ENCODE measurements around the gene PRMT5. TPM values are rescaled to one million over a fixed set of nuclear protein-coding genes. Genes with fewer than 3 reads are reported as not detected.
A peak's percentile ranks its signal among the peaks of the same experiment; 100 is the strongest.

The PRMT5 gene
- total and polyA plus RNA-seq, 5 donors from 2014 or later, result 19.3 to 43.3 (median 37.9) TPM

DNA sequence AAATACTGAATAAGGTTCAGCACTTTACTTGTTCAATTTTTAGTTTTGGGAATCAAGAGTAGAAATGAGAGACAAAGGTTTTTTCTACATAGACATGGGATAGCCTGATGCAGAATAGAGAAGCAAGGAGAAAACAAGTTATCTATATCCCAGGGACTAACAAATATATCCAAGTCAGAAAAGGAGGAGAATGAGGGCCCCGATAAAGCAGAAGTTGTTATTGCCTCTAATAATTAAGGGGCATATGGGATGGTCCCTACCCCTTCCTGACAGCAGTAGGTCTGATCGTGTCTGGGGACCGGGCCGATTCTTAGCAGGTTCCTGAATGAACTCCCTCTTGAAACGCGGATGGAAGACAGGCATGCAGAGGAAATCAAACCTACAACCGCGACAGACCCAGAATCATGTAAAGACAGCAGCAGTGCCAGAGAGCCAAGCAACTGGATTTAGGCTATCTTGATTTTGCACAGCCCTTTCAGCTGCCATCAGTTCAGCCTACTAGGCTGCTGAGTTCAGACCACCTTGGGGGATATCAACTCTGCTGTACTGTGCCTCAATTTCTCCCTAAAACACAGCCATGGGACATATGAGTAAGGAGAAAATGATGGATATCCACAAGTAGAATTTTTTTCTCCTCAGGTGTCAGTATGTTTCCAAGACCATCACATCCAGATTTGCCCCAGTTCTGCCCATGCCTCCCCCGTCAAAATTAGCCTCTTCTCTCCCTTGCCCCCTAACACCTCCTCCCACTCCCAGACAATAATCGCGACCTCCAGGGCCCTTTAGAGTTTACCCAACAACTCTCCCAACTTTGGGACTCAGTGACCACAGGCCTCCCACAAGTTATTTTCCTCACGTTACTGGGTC lies 706 bp downstream of the PRMT5 start:
- ATAC-seq (ENCODE audit: low read depth in 2 of 2) (no peak), DNase-seq (peak in 1 of 3 donors; percentile 23)
- Mint-ChIP-seq H3K4me3 (no peak overlapping the region), H3K36me3 (peaks cover 23% of the 10 kb centered on the region), H3K4me1 (peaks cover 0 to 25% (median 18%) of the 10 kb centered on the region in 4 donors), H3K27ac (no peak overlapping the region), H3K27me3 (no peaks in the 10 kb centered on the region), H3K9me3 (no peaks in the 10 kb centered on the region)
- Histone ChIP-seq H3K4me1 (ENCODE audit: control insufficient read depth, insufficient read depth, low read length, poor library complexity, severe bottlenecking) (peaks cover 19% of the 10 kb centered on the region), H3K9me3 (ENCODE audit: control insufficient read depth in 2 of 2, low read length in 2 of 2) (no peaks in the 10 kb centered on the region), H3K27ac (ENCODE audit: insufficient read depth, low read length, poor library complexity, severe bottlenecking) (peak overlapping the region; percentile 90), H3K4me3 (ENCODE audit: low read depth, low read length) (peak overlapping the region; percentile 95), H3K27me3 (ENCODE audit: control insufficient read depth, insufficient read depth, low read length) (no peaks in the 10 kb centered on the region), H3K36me3 (ENCODE audit: control insufficient read depth, insufficient read depth, low read length) (peaks cover 12% of the 10 kb centered on the region)

DNA sequence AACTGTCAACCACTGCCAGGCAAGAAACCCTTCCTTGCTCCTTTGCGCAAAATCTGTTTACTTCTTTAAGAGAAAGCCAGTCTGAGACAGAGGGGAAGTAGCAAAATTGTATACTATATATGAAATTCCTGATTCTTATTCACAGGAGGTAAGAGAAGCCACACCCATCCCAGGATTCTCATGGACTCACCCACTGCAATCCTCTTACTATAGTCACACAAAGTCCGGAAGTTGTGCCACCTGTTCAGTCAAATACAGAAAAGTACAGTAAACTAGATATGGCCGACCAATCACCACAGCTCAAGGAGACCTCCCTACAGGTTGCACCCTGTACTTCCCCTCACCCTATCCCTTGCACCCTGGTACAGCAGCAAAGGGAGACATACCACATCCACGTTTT lies 2.9 kb downstream of the PRMT5 start:
- Histone ChIP-seq H3K4me3 (ENCODE audit: low read depth, low read length) (no peak overlapping the region), H3K36me3 (ENCODE audit: control insufficient read depth, insufficient read depth, low read length) (peaks cover 16% of the 10 kb centered on the region), H3K27ac (ENCODE audit: insufficient read depth, low read length, poor library complexity, severe bottlenecking) (no peak overlapping the region), H3K4me1 (ENCODE audit: control insufficient read depth, insufficient read depth, low read length, poor library complexity, severe bottlenecking) (peaks cover 19% of the 10 kb centered on the region), H3K9me3 (ENCODE audit: control insufficient read depth in 2 of 2, low read length in 2 of 2) (no peaks in the 10 kb centered on the region), H3K27me3 (ENCODE audit: control insufficient read depth, insufficient read depth, low read length) (no peaks in the 10 kb centered on the region)
- Mint-ChIP-seq H3K4me1 (peaks cover 0 to 16% (median 13%) of the 10 kb centered on the region in 4 donors), H3K36me3 (peaks cover 35% of the 10 kb centered on the region), H3K27me3 (no peaks in the 10 kb centered on the region), H3K27ac (peak overlapping the region in 1 of 3 donors; percentile 5), H3K9me3 (no peaks in the 10 kb centered on the region), H3K4me3 (peak overlapping the region in 3 of 4 donors; percentile 39 to 61 (median 41))
- no peak for ATAC-seq (ENCODE audit: low read depth in 2 of 2)
- no peak for DNase-seq

DNA sequence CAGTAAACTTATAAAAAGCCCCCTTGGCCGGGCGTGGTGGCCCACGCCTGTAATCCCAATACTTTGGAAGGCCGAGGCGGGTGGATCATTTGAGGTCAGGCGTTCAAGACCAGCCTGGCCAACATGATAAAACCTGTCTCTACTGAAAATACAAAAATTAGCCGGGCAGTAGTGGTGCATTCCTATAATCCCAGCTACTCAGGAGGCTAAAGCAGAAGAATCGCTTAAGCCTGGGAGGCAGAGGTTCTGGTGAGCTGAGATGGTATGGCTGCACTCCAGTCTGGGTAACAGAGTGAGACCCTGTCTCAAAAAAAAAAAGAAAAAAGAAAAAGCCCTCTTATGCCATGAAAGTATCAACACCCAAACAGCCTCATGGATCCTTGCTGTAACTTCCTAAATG lies 3.7 kb downstream of the PRMT5 start:
- peaks cover 0 to 16% (median 13%) of the 10 kb centered on the region in 4 donors for H3K4me1 Mint-ChIP-seq
- ATAC-seq (ENCODE audit: low read depth in 2 of 2) (no peak), DNase-seq (no peak)
- no peaks in the 10 kb centered on the region for H3K27me3 Mint-ChIP-seq
- Histone ChIP-seq H3K4me3 (ENCODE audit: low read depth, low read length) (no peak overlapping the region), H3K27me3 (ENCODE audit: control insufficient read depth, insufficient read depth, low read length) (no peaks in the 10 kb centered on the region), H3K9me3 (ENCODE audit: control insufficient read depth in 2 of 2, low read length in 2 of 2) (no peaks in the 10 kb centered on the region), H3K27ac (ENCODE audit: insufficient read depth, low read length, poor library complexity, severe bottlenecking) (no peak overlapping the region), H3K4me1 (ENCODE audit: control insufficient read depth, insufficient read depth, low read length, poor library complexity, severe bottlenecking) (peaks cover 19% of the 10 kb centered on the region), H3K36me3 (ENCODE audit: control insufficient read depth, insufficient read depth, low read length) (peaks cover 16% of the 10 kb centered on the region)
- no peak overlapping the region for H3K4me3 Mint-ChIP-seq
- H3K36me3 Mint-ChIP-seq, result peaks cover 39% of the 10 kb centered on the region
- H3K9me3 Mint-ChIP-seq, result no peaks in the 10 kb centered on the region
- H3K27ac Mint-ChIP-seq, result no peak overlapping the region

DNA sequence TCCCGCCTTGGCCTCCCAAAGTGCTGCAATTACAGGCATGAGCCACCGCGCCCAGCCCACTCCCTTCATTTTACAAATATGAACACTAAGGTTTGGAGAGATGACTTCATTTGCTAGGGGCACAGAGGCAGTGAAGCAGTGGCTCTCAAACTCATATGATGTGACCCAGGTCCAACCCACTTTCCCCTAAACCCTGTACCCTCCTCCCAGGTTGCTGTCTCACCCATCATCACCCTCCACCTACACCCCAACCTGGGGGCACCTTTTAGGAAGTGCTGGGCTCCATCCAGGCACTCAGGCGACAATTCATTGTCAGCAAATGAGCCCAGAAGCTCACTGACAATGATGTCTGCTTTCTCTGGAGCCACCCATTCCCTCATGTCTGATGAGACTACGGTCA lies 5.4 kb downstream of the PRMT5 start:
- Mint-ChIP-seq H3K27ac (no peak overlapping the region), H3K36me3 (peaks cover 39% of the 10 kb centered on the region), H3K4me1 (peaks cover 5 to 29% (median 20%) of the 10 kb centered on the region in 4 donors), H3K4me3 (peak overlapping the region in 1 of 4 donors; percentile 7), H3K27me3 (peaks cover 4% of the 10 kb centered on the region), H3K9me3 (no peaks in the 10 kb centered on the region)
- H3K27me3 ChIP-seq (ENCODE audit: control insufficient read depth, insufficient read depth, low read length), result no peaks in the 10 kb centered on the region
- H3K4me1 ChIP-seq (ENCODE audit: control insufficient read depth, insufficient read depth, low read length, poor library complexity, severe bottlenecking), result peaks cover 15% of the 10 kb centered on the region
- H3K36me3 ChIP-seq (ENCODE audit: control insufficient read depth, insufficient read depth, low read length), result peaks cover 16% of the 10 kb centered on the region
- no peaks in the 10 kb centered on the region for H3K9me3 ChIP-seq (ENCODE audit: control insufficient read depth in 2 of 2, low read length in 2 of 2)
- ATAC-seq (ENCODE audit: low read depth in 2 of 2) (no peak), DNase-seq (no peak)
- H3K27ac ChIP-seq (ENCODE audit: insufficient read depth, low read length, poor library complexity, severe bottlenecking), result no peak overlapping the region
- no peak overlapping the region for H3K4me3 ChIP-seq (ENCODE audit: low read depth, low read length)

DNA sequence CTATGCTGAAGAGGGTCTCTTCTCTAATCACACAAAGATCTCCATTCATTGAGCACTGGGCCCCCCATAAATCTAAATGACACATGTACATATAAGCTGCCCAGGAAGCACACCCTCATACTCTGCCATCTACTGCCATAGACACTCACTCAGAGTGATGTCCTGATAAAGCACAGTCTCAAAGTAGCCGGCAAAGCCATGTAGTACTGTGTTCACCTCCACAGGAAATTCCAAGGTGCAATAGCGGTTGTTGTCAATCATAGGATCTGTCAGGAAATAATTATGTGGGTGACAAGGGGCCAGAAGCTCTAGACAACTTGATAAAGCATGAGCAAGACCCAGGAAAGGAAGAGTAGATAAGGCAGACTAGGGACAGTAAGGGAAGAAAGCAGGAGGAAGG lies 6.9 kb downstream of the PRMT5 start:
- no peak overlapping the region for H3K27ac ChIP-seq (ENCODE audit: insufficient read depth, low read length, poor library complexity, severe bottlenecking)
- ATAC-seq (ENCODE audit: low read depth in 2 of 2) (no peak), DNase-seq (no peak)
- H3K36me3 Mint-ChIP-seq, result peaks cover 46% of the 10 kb centered on the region
- H3K9me3 Mint-ChIP-seq, result no peaks in the 10 kb centered on the region
- peaks cover 20% of the 10 kb centered on the region for H3K4me1 ChIP-seq (ENCODE audit: control insufficient read depth, insufficient read depth, low read length, poor library complexity, severe bottlenecking)
- H3K4me3 Mint-ChIP-seq, result peak overlapping the region in 2 of 4 donors; percentile 62 to 68
- H3K9me3 ChIP-seq (ENCODE audit: control insufficient read depth in 2 of 2, low read length in 2 of 2), result no peaks in the 10 kb centered on the region
- H3K27me3 Mint-ChIP-seq, result peaks cover 7% of the 10 kb centered on the region
- H3K27ac Mint-ChIP-seq, result no peak overlapping the region
- H3K27me3 ChIP-seq (ENCODE audit: control insufficient read depth, insufficient read depth, low read length), result no peaks in the 10 kb centered on the region
- H3K4me1 Mint-ChIP-seq, result peaks cover 9 to 39% (median 21%) of the 10 kb centered on the region in 4 donors
- peaks cover 16% of the 10 kb centered on the region for H3K36me3 ChIP-seq (ENCODE audit: control insufficient read depth, insufficient read depth, low read length)
- H3K4me3 ChIP-seq (ENCODE audit: low read depth, low read length), result no peak overlapping the region

DNA sequence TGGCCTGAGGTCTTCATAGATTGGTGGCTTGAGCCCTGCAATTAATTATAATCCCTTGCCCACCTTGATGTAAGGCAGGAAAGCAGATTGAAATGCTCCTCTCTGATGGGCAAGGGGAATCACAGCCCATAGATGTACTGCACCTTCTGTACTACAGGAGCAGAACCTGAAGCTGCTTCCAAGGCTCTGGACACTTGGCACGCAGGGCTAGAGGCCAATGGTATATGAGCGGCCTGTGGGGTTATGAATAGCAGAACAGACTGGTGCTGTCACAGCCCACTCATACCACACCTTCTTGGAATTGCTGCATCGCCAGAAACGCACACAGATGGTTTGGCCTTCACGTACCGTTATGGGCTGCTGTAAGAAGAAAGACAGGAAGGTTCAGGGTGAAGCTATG lies 8.5 kb downstream of the PRMT5 start:
- Mint-ChIP-seq H3K4me3 (peak overlapping the region in 2 of 4 donors; percentile 11 to 88), H3K27ac (peak overlapping the region in 1 of 3 donors; percentile 100), H3K9me3 (no peaks in the 10 kb centered on the region), H3K36me3 (peaks cover 35% of the 10 kb centered on the region), H3K27me3 (peaks cover 7% of the 10 kb centered on the region), H3K4me1 (peaks cover 9 to 43% (median 29%) of the 10 kb centered on the region in 4 donors)
- Histone ChIP-seq H3K9me3 (ENCODE audit: control insufficient read depth in 2 of 2, low read length in 2 of 2) (no peaks in the 10 kb centered on the region), H3K27ac (ENCODE audit: insufficient read depth, low read length, poor library complexity, severe bottlenecking) (peak overlapping the region; percentile 100), H3K27me3 (ENCODE audit: control insufficient read depth, insufficient read depth, low read length) (no peaks in the 10 kb centered on the region), H3K4me1 (ENCODE audit: control insufficient read depth, insufficient read depth, low read length, poor library complexity, severe bottlenecking) (peaks cover 32% of the 10 kb centered on the region), H3K36me3 (ENCODE audit: control insufficient read depth, insufficient read depth, low read length) (peaks cover 16% of the 10 kb centered on the region), H3K4me3 (ENCODE audit: low read depth, low read length) (no peak overlapping the region)
- ATAC-seq (ENCODE audit: low read depth in 2 of 2) (no peak), DNase-seq (no peak)

DNA sequence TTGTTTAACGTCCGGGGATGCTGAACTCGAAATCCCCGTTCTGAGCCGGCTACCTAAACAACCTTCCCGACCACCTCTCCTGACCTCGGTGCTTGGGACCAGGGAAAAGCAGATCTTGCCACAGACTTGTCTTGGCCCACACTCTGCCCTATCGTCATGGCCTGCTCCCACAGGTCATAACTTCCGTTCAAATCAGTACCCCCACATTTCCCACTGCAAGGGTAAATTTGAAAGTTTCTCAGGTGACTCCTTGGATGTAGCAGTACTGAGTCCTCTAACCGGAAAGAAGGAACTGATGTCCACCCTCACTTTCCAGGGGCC lies 9.6 kb downstream of the PRMT5 start:
- DNase-seq, result no peak
- ATAC-seq (ENCODE audit: low read depth in 2 of 2), result no peak

More for the DNA sequence above, 9.6 kb downstream of the PRMT5 start:
- H3K27me3 Mint-ChIP-seq, result peaks cover 7% of the 10 kb centered on the region
- peak overlapping the region; percentile 88 to 98 (median 96) for H3K4me3 Mint-ChIP-seq
- peak overlapping the region; percentile 100 for H3K27ac ChIP-seq (ENCODE audit: insufficient read depth, low read length, poor library complexity, severe bottlenecking)
- H3K27me3 ChIP-seq (ENCODE audit: control insufficient read depth, insufficient read depth, low read length), result no peaks in the 10 kb centered on the region
- H3K9me3 Mint-ChIP-seq, result no peaks in the 10 kb centered on the region
- H3K4me3 ChIP-seq (ENCODE audit: low read depth, low read length), result peak overlapping the region; percentile 81
- H3K9me3 ChIP-seq (ENCODE audit: control insufficient read depth in 2 of 2, low read length in 2 of 2), result no peaks in the 10 kb centered on the region
- peaks cover 33% of the 10 kb centered on the region for H3K4me1 ChIP-seq (ENCODE audit: control insufficient read depth, insufficient read depth, low read length, poor library complexity, severe bottlenecking)
- peak overlapping the region; percentile 99 to 100 (median 100) for H3K27ac Mint-ChIP-seq
- peaks cover 32% of the 10 kb centered on the region for H3K36me3 Mint-ChIP-seq
- peaks cover 9 to 53% (median 34%) of the 10 kb centered on the region in 4 donors for H3K4me1 Mint-ChIP-seq
- H3K36me3 ChIP-seq (ENCODE audit: control insufficient read depth, insufficient read depth, low read length), result peaks cover 13% of the 10 kb centered on the region
